DOHH2 (cell line): ENCODE data around the gene IGFALS.

ENCODE experiments used
- EZH2phosphoT487 ChIP-seq: fragments of 200-600 bp; sonication (generic); IDR thresholded peaks from 2 replicates; pipeline ENCODE4 v1.6.1; 2017; ENCODE audit warnings: borderline replicate concordance, mild to moderate bottlenecking, antibody characterized with exemption, low read length, moderate library complexity, mixed read lengths
- TF ChIP-seq, protein P1 (sequence below): fragments of 200-600 bp; sonication (generic); IDR thresholded peaks from one replicate; pipeline ENCODE4 v1.5.1; 2014; ENCODE audit warnings: antibody characterized with exemption, mild to moderate bottlenecking, low read depth, low read length; ENCODE audit not compliant: poor library complexity, severe bottlenecking

GRCh38 chr16:1818204-1818872 lies 24.8 kb upstream of the IGFALS start:
- TF ChIP-seq, protein P1, sequence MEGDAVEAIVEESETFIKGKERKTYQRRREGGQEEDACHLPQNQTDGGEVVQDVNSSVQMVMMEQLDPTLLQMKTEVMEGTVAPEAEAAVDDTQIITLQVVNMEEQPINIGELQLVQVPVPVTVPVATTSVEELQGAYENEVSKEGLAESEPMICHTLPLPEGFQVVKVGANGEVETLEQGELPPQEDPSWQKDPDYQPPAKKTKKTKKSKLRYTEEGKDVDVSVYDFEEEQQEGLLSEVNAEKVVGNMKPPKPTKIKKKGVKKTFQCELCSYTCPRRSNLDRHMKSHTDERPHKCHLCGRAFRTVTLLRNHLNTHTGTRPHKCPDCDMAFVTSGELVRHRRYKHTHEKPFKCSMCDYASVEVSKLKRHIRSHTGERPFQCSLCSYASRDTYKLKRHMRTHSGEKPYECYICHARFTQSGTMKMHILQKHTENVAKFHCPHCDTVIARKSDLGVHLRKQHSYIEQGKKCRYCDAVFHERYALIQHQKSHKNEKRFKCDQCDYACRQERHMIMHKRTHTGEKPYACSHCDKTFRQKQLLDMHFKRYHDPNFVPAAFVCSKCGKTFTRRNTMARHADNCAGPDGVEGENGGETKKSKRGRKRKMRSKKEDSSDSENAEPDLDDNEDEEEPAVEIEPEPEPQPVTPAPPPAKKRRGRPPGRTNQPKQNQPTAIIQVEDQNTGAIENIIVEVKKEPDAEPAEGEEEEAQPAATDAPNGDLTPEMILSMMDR, result no peak
- no peak for TF ChIP-seq EZH2phosphoT487
